HG02763 (cell line): ENCODE results near the gene CABLES2.

Source experiments
- ATAC-seq: cut with Tn5 transposase; IDR thresholded peaks from one replicate; pipeline ENCODE4 v1.9.1; 2021; ENCODE audit warnings: mild to moderate bottlenecking, moderate library complexity; ENCODE audit not compliant: unreplicated experiment

The CABLES2 gene

GRCh38 chr20:62372042-62372993 lies 34.8 kb downstream of the CABLES2 start:
- ATAC-seq = no peak

DNA sequence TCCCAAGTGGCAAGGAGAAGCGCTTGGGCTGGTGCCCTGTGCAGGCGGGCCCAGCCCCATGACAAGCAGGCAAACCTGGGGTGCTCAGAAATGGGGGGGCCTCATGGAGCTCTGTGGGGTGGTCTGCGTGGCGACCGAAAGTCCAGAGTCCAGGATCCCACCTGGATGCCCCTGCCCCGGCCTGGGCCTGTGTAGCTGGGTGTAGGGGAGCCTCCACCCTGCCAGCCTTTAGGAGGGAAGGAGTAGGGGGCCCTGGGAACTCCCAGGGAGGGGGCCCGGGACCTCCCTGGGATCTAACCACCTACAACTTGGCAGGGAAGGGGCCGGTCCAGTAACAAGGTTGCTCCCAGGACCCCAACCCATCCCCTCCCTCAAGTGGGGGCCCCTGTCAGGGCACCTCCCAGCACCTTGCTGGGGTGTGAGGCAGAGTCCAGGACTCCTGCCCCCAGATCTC lies 35.5 kb downstream of the CABLES2 start:
- no peak for ATAC-seq

DNA sequence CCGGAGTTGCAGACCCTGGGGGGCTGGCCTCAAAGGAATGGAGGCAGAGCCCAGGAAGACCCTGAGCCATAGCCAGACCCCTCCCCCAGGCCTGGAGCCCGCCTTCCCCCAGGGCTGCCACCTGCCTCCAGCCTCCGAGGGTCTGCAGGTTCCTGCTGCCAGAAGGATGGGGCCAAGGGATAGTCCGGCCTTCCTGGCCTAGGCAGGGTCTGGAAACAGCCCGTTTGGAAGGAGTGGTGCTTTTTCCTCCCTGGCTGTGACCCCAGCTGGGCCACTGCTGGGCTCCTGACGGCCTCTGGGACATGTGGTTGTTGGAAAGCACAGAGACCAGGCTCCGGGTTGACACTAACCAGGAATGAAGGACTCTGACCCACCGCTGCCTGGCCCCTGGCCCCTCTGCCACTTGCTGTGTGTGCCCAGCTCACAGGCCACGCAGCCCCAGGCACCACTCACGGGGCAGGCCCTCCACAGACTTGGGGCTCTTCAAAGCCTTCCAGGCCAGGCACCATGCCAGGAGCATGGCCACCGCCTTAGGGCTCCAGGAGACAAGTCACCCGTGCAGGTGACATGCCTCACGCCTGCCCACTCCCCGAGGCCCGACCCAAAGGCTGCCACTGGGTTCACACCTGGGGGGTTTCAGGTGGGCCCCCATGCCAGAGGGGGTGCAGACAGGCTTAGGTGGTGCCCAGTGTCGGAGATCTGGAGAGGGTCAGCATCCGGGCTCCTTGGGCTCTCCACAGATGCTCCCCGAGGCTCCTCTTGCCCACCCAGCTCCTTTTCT lies 36.1 kb downstream of the CABLES2 start:
- ATAC-seq = no peak

DNA sequence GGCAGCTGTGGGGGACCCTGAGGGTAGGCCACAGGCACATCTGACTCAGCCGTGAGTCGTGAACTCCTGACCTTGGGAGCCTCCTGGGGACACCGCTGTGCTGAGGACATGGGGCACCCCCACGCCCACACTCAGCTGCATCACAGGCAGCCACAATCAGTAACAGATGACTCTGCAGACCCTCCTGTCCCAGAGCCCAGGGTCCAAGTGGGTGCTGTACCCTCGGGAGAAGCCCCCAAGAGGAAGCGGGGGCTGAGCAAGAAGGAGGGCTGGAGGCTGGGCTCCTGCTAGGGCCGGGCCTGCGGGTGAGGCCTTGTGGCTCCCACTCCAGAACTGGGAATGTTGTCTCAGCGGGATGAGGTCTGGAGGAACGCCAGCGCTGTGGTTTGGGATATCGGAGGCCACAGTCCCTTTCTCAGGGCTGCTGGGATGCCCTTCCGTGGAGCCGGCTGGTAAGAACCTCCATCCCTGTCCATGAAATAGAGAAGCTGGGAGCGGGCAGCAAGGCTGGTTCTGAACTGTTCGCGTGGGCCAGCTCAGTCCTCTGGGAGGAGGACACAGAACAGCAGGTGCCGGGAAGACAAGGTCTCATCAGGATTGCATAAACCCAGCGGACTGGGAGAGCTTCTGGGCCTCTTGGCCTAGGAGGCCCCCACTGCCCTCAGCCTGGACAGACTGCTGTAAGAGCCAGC lies 36.8 kb downstream of the CABLES2 start:
- no peak for ATAC-seq

GRCh38 chr20:62369815-62370114 lies 37.3 kb downstream of the CABLES2 start:
- ATAC-seq = no peak

- ATAC-seq = no peak
These were observed 37.9 kb downstream of the CABLES2 start for GRCh38 chr20:62368976-62369814.

- no peak for ATAC-seq
These were observed 38.6 kb downstream of the CABLES2 start for GRCh38 chr20:62368392-62368975.

DNA sequence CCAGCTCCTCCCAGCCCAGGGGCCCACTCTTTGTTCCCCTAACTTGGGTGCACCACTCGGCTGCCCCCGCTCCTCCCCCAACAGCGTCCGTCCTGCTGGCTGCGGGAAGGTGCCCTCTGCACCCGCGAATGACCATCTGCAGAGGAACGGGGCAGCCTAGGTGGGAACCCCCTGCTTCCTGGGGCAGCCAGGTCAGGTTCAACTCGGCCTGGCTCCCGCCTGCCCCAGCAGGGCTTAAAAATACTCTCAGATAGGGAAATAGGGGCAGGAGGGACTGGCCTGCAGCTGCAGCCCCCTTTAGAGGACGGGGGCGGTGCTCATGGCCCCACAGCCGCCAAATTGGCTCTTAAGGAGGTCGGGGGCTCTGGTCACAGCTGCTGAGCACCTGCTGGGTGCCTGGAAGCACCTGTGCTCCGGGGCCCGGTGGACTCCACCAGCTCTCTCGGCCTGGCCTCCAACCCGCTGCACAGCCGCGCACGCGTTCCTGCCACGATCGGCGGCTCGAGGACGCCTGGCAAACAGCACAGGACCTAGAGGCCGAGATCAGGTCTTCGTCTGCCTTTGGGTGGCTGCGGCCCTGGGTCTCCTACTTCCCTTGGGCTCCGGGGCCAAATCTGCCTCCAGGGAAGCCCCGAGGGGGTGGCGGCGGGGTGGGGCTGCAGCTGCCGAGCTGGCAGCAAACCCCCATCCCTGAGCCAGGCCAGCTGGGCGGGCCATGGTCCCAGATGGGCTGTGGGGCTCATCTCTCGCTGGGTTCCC lies 39.3 kb downstream of the CABLES2 start:
- no peak for ATAC-seq

DNA sequence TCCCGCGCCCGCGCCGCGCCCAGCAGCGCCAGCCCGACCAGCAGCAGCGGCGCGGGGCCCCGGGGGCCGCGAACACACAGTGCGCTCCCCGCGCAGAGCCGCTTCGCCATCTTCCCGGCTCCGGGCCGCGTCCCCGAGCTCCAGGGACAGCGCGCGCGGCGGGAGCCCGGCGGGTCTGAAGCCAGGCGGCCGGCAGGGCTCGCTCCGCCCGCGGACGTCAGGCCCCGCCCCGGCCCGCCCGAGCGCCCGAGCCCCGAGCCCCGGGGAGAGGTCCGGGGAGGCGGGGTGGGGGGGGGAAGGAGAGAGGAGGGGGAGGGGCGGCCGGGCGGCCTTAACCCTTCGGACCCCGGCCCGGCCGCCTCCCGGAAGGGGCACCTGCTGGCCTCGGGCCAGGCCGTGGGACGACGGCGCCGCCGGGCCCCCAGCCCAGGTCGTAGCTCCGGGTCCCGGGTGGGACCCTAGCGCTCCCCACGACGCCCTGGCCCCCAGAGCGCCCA lies 39.9 kb downstream of the CABLES2 start, which contains the start of gene LAMA5:
LAMA5 (minus strand) TSS at position 177 of the 497 bp plus-strand sequence; CDS start at position 110, 67 bp downstream.
- ATAC-seq = no peak

GRCh38 chr20:62366370-62367135 lies 40.5 kb downstream of the CABLES2 start:
- no peak for ATAC-seq

GRCh38 chr20:62365814-62366369 lies 41.2 kb downstream of the CABLES2 start:
- no peak for ATAC-seq

GRCh38 chr20:62364911-62365736 lies 42.0 kb downstream of the CABLES2 start:
- ATAC-seq = no peak

DNA sequence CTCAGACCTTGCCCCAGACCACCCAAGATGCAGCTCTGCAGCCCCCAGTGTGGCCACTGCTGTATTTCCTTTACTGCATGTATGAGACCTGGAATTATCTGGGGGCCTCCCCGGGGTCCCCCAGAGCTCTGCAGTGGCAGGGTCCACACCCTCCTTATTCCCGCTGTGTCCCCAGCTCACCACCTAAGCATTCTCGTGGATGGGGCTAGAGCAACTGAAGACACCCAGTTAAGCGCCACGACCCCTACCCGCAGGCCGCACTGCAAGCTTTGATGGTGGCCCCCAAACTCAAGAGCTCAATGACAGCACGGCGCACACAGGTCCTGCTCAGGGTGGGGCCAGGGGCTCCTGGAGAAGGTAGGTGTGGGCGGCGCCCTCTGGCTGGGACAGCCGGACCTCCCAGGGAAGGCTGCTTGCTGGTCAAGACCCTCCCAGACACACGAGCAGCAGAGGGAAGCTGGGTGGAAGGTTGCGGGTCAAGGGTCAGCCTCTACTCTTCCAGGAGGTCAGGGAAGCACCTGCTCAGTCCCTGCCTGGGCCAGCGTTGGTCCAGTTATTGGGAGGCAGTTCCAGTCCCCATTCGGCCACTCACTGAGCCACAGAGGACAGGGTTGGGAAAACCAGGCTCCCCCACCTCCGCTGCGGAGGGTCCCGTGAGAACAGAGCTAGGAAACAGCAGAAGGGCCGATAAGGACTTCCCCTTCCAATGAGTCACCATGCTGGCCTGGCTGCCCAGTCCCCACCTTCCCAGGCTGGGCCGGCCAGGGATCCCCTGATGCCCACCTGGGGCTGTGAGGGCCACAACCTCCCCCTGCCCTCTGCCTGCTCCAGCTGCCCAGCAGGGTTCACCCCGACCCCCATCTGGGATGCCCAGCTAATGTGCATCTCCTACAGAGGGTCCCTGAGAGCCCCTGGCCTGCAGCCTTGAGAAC lies 42.9 kb downstream of the CABLES2 start:
- no peak for ATAC-seq

GRCh38 chr20:62362991-62363919 lies 43.8 kb downstream of the CABLES2 start:
- ATAC-seq = no peak

- no peak for ATAC-seq
These were observed 44.5 kb downstream of the CABLES2 start for GRCh38 chr20:62362590-62362940.
